Cortex of kidney (tissue), 1 donor: Measurements from ENCODE around the gene NAALADL2.
"Not testable (repeated sequence)": the region's sequence is repeated elsewhere in the genome, so short reads cannot be mapped to it uniquely, and the experiment has no call there.

Source experiments
- DNase-seq: peaks from one replicate; lab custom pipeline; 2025; lab: John Stamatoyannopoulos, UW

Gene NAALADL2

DNA sequence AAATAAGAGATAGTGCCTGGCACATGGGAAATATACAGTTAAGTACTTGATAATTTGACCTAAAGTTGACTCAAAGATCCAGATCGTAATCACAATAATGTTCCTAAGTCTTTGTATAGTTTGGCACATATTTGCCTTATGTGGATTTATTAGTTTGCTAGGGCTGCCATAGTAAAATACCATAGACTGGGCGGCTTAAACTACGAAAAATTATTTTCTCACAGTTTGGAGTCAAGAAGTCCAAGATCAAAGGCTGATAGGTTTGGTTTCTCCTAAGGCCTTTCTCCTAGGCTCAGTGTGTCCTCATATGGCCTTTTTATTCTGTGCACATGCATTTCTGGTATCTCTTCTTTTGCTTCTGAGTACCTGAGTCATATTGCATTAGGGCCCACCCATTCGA lies 453.7 kb downstream of the NAALADL2 start:
- no peak for DNase-seq

DNA sequence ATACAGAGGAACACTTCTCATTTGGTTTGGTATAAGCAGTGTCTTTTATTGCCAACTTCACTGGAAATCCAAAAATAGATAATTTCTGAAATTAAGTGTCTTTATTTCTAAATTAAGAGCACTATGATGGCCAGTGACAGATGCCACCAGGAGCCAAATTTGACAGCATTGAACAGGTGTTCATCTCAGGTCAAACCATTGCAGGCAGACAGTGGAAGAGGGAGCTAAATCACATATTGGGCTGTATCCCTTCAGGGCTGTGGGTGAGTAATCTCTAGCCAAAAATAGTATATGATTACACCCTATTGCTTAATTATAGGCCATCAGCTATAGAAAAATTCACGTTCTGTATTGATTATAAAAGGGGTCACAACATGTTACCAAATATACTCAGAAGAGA lies 457.7 kb downstream of the NAALADL2 start:
- DNase-seq, result no peak

DNA sequence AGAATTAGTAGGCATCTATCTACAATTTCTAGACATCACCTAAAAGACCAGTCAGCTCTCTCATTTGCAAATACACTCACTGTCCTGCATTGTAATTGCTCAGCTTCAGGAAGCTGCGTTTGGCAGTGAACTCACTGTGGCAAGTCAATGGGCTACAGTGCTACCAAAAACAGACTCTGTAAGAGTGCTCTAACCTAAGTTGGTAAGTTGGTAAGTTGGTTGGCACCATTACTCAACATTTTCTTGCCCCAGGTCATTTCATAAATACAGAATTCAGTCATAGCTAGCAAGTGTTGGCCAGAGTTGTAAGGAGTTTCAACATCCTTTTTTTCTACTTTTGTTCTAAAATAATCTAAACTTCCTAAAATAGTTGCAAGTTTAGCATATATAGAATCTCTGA lies 466.3 kb downstream of the NAALADL2 start:
- no peak for DNase-seq

DNA sequence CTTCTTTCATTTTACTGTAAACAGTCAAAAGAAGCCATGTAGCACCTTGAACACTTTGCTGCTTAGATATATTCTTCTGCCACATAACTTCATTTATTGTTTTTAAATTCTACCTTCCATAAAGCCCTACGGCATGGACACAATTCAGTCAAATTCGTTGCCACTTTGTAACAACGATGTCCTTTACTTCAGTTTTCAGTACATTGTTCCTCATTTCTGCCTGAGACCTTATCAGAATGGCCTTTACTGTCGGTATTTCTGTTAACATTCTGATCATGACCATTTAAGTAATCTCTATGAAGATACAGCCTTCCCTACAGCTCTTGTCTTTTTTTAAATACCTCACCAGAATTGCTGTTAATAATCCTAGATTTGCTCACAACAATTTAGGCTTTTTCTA lies 466.9 kb downstream of the NAALADL2 start:
- DNase-seq, result no peak

DNA sequence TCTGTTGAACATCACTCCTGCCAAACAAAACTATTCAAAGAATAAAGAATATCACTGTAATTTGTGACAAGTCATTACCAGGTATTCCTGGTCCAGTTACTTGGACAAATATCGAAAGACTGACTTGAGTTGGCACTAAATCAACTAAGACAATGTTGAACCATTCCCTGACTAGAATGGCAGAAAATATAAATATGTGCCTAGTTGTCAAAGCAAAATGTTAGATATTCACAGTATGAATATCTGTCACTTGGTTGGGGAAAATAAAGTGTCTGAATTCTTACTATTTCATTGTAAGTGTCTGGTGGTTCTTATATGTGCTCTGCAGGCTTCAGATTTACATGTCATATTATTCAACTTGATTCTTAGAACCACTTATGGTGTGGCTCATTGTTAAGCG lies 470.2 kb downstream of the NAALADL2 start:
- no peak for DNase-seq

DNA sequence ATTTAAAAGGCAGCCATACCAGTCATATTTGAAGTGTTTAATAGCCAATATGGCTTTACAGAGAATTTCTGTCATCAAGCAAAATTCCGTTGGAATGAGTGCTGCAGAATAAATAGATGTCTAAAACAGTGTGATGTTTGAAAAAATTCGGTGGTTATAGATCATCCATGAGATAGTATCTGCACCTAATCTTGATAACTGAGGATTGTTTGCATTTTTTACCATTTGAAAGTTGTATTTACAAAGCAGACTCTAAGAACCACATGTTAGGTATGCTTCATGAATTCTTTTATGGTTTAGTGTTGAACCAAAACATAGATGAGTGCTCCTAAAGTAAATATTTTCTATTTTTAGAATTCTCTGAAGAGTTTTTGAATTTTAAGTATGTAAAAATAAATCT lies 476.1 kb downstream of the NAALADL2 start:
- DNase-seq, result no peak

DNA sequence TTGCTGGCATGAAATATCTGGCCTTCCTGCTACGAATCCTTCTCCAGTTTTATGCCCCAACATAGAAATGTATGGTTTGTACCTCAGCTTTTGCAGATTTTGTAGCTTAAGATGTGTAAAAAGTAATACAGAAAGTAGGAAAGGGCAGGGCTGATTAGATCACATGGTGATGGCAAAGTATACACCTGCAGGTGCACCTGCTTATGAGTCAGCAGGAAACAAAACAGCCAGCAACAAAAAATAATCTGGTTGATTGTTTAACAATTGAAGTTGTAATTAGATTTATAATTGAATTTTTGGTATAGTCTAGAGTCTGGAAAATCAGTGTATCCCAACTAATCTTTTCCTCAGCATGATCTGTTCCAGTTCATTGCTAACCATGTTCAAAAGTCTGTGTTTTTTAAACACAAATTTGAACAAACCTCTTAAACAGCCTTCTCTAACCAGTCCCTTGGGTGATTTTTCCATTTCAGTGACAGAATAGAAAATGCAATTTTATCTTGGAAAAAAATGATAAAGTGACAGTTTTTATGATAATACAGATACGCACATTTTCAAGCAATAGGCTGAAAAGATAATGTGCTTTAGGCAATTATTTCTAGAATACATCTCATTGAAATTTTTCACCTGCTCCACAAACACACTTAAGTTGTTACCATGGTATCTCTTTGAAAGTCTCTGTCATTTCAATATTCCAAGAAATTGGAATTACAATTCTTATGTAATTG lies 477.4 kb downstream of the NAALADL2 start:
- DNase-seq, result no peak

DNA sequence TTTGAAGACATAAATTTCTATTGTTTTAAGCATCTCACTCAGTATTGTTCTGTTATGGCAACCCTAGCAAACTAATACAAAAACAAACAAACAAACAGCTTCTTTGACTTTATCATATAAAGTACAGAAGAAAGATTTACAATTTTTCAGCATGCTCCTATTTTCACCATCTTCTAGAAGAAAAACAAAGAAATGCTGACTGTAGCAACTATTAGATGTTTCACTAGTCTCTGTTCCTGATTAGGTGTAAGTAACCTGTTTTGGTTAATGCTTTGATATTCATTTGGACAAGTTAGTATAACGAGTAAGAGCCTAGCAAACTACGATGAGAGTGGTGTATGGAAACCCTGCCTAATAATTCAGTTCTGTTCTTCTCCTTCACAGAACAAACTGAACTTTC lies 478.5 kb downstream of the NAALADL2 start:
- DNase-seq, result no peak

DNA sequence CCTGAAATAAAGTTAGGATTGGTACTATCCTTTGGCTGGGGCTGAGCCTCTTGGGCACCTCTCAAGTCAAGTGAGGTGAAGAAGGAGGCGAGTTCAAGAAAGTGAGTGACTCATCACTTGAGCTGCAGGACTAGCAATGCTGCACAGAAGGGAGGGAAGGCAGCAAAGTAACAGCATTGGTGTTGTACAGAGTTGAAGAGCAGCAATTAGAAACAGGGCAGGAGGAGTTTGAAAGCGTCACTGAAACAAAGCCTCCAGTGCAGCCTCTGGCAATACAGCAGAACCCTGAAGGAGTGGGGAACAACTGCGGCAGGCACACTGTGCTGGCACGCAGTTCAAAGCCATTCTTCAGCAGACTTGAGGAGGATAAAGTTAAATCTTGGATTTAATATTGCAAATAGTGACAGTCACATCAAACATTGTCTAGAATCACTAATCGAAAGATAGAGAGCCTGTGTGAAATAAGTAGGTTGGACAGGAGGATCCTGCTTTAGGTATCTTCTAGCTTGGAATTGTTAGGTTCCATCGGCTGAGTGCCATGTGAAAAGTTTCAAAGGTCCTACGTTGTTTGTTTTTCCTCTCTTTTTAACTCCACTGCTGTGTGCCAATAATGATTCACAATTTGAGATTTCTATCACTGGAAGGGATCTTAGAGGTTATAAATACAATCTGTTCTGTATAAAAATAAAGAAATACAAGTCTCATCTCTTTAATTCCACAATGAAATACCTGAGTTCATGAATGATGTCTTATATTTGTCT lies 479.8 kb downstream of the NAALADL2 start:
- no peak for DNase-seq

DNA sequence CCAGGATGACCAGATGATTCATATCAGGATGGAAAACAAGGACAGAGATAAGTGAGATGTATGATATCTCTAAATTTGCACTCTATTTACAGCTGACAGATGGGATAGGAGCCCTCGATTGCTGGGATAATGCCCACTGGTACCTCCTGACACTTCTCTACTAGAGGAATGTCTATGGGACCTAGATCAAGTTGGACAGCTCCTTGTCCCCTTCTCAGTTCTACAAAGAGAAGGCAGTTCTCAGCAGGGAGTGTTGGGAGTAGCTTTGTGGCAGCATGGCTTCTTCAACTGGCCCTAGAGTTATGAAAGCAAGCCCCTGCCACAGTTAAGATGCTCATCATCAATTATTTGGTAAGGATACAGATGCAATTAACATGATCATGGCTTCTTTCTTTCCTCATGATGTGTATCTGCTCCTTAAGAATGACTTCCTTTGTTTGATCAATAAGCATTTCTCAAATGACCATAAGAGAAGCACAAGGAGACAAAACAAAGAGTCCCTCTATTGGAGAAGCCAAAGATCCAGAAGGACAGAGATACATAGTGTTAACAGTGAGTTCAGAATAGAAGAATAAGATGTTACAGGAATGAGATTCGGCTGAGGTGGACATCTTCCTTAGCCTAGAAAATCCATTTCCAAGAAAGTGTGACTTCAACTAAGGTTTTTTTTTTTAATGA lies 481.3 kb downstream of the NAALADL2 start:
- DNase-seq, result no peak

DNA sequence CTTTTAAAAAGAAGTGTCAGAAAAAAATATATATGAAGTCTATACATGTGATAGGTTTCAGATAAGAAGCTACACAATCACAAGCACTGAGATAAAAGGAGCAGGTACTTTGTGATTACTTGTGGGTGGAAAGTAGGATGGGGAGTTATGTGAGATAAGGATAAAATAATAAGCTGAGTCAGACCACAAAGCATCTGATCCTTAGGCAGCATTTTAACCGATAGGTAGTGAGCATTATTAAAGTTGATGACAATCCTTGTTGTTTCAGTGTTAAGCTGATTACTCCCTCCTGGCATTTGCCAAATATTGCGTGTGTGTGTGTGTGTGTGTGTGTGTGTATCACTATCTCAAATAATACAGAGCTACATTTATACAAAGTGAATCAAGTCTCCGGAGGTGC lies 483.1 kb downstream of the NAALADL2 start:
- DNase-seq, result no peak

DNA sequence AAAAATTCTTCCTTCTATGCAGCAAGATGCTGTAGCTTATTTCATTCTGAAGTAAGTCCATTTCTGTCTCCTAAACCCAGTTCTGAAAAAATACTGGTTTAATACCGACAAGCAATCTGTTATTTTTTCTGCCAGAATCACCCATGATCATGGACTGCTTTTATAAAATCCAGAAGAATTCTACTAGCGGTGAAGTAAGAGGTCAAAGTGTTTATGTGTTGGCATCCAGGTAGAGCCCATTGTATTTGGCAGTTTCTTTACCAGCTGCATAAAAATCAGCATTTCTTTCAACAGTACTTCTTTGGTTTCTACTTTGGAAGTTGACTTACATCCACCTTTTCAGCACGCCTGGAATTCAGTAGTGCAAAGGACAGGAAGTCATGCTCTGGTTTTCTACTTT lies 484.8 kb downstream of the NAALADL2 start:
- DNase-seq, result no peak

DNA sequence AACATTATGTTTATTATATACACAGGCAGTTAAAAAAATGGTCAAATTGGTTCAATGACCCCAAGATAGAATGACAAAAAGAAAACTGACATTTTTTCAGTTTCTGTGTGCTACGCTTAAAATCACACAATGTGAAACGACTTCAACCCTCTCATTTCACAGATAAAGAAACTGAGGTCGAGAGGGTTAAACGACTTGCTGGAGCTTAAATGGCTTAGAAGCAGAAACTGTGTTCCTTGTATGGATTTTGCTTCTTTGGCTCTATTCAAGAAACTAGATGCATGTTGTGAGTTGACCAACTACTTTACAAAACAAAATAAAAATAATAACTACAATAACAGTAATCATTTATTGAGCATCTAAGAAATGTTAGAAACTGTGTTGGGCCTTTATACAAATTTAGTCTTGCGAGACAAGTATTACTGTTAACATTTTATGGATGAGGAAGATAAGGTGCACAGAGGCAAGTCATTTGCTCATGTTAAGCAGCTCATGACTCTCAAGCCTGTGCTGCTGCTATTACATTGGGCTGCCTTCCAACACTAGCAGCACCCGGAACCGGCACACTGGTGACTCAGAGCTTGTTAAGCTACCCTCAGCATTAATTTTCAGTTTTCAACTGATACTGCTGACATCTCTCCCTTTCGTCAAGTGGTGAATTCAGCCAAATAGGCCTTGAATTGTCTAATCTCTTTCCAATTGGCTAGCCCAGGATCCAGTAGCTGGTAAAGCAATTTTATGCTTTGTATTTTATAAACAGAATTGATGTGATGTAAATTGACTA lies 487.6 kb downstream of the NAALADL2 start:
- no peak for DNase-seq

DNA sequence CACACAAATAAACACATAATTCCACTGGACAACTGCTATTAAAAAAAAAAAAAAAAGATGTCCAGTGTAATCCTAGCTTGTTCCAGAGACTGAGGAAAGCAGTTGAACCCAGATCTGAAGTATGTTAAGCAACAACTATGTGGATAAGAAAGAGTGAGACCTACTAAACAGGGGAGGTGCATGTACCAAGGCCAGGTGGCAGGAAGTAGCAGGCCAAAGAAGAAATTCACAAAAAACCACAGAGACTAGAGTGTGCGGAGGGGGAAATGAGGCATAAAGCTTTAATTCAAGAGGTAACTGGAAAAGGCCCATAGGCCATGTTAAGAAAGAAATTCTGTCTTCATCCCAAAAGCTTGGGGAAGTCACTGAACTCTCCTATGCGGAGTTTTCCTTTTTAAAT lies 490.0 kb downstream of the NAALADL2 start:
- no peak for DNase-seq

DNA sequence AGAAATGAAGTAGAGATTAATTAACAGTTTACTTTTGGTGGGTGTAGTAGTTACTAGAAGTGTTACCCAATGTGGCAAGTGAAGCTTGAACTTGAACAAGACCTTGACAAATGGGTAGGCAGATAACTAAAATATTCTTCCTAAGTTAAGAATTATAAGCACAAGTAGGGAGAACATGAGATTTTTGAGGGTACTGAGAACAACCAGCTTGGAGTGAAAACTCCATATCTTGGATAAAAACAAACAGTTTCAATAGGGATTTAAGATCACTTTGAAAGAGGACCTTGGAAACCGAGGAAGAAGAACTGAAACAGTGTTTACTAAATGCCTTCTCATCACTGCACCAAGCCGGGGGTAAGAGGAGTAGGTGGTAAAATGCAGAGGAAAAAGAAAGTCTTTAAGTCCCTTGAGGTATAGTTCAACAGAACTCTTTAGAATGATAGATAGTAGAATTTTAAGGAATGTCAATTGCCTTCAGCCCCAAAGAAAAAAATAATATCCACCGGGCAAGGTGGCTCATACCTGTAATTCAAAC lies 496.7 kb downstream of the NAALADL2 start:
- DNase-seq, result no peak

DNA sequence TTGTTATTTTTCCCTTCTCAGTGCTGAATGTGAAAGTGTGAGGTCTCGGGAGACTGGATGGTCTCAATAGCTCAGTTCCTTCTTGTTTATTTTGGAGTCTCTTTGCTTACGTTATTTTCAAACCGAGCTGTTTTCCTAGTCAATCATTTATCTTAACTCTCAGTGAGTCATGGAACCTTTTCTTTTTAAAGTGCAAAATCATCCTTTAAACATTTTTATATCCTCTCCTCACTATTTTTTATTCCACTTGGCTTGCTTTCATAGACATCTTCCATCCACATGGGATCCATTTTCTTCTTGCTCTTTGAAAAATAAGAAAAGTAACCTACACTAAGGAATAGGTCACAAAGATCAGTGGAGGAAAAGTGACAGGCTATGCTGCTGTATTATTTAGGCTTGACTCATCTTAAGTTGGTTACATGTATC lies 497.8 kb downstream of the NAALADL2 start:
- DNase-seq, result no peak

DNA sequence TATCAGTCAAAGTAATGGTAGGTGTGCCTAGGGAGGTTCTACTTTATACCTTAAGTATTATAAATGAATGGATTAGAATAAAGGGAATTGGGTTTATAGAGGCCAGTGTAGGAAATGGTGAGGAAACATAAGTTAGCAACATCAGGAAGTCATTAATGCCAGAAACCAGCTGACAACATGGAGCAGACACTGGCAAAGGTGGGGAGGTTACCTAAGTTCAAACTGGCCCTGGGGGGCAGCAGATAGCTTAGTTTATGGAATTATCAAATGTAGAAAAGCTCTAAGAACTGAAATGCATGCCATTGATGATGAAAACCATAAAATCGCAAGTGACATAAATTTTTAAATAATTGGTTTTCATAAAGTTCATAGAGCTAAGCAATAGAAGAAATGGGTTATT lies 498.6 kb downstream of the NAALADL2 start:
- no peak for DNase-seq

DNA sequence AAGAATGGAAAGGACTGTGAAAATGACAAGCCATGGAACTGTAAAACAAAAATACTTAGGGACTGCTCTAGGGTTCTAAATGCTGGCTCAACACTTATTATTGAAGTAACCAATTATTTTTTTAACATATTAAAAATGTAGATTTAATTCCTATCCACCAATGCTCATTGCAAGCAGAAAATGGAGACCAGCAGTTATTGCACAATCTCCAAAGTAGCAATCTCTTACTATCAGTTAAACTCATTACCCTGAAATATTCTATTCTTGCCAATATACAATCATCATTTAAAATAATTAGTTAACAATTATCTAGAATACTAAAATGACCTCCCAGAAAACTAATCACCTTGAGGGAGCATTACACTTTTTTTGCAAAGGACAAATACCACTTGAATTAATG lies 499.8 kb downstream of the NAALADL2 start:
- no peak for DNase-seq

DNA sequence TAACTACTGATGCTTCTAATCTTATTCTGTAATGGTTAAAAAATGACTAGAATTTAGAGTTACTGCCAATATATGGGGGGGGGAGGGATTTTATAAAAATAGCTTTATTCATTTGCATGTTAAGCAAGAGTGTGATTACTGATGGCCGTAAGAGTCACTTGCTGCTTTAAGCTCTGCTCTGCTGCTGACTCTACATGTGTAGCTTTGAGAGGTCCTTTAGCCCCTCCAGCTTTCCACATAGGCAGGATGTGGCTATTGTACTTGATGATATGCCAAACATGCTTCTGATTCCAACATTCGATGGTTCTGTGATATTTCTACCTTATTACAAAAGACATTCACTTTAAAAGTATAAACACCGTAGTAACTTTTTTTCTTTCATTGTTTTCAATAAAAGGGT lies 511.3 kb downstream of the NAALADL2 start:
- not testable (repeated sequence) for DNase-seq

DNA sequence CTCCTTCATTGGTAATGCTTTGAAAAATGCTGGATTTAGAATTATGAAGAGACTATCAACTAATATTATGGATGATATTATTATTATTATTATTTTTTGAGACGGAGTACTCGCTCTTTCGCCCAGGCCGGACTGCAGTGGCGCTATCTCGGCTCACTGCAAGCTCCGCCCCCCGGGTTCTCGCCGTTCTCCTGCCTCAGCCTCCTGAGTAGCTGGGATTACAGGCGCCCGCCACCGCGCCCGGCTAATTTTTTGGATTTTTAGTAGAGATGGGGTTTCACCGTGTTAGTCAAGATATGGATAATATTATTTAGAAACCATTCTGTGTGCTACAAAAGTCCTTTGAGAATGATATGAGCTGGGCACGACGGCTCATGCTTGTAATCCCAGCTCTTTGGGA lies 512.1 kb downstream of the NAALADL2 start:
- DNase-seq, result not testable (repeated sequence)

DNA sequence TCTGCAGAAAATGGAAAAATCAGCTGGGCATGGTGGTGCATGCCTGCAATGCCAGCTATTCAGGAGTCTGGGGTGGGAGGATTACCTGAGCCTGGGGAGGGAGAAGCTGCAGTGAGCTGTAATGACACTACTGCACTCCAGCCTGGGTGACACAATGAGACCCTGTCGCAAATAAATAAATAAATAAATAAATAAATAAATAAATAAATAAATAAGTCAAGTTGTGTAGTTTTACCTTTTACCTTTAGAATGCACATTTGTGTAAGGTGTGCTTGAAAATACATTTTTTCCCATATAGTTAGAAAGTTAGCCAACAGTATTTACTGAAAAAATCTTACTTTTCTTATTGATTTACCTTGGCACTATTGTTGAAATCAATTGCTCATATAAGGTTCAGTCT lies 515.6 kb downstream of the NAALADL2 start:
- no peak for DNase-seq

DNA sequence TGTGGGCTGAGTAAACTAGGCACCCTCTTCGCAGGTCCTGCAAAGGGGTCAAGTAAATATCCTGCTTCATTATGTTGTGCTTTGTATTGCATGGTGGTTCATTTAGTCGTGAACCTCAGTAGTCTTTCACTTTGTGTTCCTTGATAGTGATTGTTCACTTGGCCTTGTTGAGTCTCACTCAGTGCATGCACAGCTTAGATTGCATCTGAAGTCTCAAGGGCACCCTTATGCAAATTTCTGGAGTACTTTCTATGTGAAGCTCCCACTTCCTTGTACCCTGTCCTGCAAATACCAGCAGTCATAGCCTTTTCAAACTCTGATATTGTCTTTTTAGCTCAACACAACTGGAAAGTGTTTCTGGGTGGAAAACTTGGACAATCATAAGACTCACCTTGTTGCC lies 519.2 kb downstream of the NAALADL2 start:
- no peak for DNase-seq
